HG03159 (cell line): ENCODE measurements around the gene OAT.
"Not testable (repeated sequence)": the region's sequence is repeated elsewhere in the genome, so short reads cannot be mapped to it uniquely, and the experiment has no call there.

ENCODE experiments used
- ATAC-seq: cut with Tn5 transposase; IDR thresholded peaks from one replicate; pipeline ENCODE4 v1.9.1; 2021; ENCODE audit warnings: mild to moderate bottlenecking, moderate library complexity; ENCODE audit not compliant: unreplicated experiment

OAT gene

DNA sequence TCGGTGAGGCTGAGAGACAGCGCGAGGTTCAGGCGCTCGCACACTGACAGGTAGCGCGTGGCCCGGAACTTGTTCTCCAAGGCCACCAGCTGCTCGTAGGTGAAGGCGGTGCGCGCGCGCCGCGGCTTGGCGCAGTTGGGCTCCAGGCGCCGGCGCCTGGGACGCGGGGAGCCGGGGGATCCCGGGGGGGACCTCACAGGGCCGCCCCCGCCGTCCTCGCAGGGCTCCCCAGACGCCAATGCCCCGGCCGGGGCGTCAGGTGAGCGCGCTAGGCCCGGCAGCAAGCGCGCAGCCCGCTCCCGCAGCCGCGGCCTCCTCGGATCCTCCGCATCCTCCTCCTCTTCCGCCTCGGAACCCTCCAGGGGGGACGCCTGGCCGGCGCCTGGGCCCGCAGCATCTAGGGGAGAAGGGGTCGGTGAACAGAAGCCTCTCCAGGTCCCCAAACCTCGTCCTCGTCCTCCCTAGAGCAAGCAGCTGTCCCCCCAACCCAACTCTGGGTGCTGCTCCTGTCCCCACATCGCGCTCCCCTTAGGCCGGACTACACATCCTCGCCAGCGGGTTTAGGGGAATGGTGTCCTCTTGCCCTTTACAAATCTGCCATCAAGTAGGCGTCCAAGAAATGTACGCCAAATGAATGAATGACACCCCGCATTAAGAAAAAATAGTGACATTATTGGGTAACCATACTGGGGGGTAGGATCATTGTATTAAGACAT, 29.2 kb upstream of the OAT start:
- no peak for ATAC-seq

DNA sequence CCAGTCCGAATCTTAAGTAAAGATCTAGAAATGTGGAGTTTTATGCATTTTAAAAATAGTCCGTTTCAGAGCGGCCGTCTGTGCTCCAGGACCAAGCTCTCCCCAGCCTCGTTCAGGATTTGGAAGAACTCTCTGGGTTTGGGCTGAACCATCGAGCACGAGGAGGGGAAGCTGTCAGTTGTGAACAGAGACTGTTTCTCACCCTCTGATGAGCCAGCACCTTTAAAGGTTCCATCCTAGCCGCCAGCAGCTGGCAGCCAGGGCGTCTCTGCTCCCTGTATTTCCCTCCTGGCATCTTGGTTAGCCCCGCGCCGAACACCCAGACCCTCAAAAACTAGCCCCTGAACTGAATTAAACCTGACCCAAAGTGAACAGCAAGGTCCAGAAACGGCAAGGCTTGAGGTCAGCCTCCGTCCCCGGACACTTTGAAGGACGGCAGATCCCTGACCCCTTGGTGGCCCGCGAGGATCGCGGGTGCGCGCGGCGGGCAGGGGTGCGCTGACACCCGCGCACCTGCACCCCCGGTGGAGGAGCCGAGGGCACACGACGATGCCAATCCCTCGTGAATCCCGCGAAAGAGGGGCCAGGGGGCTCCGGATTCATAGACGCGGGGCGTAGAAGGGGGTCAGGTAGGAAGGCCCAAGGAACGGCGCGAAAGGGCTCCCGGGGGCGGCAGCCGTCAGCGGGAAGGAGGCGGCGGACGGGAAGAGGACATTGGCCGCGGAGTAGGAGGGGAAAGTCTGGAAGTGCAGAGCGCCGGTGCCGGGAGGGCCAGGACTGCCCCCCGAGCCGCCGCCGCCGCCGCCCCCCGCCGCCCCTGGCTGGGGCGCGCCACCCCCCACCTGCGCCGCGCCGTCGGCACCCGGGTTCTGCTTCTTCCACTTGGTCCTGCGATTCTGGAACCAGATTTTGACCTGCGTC, 28.4 kb upstream of the OAT start:
- ATAC-seq, result no peak

DNA sequence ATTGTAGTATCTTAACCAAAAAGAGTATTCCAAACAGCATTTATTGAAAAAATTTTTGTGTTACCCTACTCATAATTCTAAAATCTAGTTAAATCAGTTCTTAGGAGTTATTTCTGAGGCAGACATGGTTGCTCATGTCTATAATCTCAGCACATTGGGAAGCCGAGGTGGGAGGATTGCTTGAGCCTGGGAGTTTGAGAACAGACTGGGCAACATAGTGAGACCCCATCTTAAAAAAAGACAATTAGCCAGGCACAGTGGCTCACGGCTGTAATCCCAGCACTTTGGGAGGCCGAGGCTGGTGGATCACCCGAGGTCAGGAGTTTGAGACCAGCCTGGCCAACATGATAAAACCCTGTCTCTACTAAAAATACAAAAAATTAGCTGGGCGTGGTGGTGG, 23.0 kb upstream of the OAT start:
- not testable (repeated sequence) for ATAC-seq

DNA sequence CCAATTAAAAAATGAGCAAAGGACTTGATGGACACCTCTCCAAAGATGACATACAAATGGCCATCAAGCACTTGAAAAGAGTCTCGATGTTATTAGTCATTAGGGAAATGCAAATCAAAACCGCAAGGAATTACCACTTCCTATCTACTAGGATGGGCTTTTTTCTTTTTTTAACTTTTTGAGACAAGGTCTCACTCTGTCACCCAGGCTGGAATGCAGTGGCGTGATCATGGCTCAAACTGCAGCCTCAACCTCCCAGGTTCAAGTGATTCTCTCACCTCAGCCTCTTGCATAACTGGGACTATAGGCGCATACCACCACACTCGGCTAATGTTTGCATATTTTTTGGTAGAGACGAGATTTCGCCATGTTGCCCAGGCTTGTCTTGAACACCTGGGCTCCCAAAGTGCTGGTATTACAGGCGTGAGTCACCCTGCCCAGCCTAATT, 17.5 kb upstream of the OAT start:
- ATAC-seq, result no peak

DNA sequence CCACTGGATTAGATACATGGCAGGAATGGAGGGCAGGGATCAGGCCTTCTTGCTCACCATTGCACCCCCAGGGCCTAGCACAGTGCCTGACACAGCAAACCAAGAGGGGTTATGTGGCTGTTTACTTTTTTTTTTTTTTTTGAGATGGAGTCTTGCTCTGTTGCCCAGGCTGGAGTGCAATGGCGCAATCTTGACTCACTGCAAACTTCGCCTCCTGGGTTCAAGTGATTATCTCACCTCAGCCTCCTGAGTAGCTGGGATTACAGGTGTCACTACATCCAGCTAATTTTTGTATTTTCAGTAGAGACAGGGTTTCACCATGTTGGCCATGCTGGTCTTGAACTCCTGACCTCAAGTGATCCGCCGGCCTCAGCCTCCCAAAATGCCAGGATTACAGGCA, 17.0 kb upstream of the OAT start:
- not testable (repeated sequence) for ATAC-seq

DNA sequence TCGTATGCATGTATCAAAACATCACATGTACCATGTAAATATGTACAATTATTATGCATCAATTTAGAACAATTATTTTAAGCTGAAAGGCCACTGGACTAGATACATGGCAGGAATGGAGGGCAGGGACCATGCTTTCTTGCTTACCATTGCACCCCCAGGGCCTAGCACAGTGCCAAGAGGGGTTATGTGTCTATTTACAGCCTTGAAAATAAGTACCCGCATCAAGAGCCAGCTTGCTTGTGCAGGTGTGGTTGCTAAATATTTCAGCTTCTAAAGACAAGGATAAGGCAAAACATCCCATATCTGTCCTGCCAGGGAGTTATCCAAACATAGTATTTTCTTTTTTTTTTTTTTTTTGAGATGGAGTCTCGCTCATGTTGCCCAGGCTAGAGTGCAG, 14.7 kb upstream of the OAT start:
- ATAC-seq, result no peak

DNA sequence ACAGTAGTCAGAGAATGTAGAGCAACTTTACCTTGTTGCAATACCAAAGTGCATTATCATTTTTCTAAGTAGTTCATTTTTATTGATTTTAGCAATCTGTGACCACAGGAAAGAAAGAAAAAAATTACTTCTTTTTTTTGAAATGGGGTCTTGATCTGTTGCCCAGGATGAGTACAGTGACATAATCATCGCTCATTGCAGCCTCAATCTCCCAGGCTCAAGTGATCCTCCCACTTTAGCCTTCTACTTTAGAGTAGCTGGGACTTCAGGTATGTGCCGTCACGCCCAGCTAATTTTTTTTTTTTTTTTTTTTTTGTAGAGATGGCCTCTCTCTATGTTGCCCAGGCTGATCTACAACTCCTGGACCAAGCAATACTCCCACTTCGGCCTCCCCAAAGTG, 11.4 kb upstream of the OAT start:
- no peak for ATAC-seq

DNA sequence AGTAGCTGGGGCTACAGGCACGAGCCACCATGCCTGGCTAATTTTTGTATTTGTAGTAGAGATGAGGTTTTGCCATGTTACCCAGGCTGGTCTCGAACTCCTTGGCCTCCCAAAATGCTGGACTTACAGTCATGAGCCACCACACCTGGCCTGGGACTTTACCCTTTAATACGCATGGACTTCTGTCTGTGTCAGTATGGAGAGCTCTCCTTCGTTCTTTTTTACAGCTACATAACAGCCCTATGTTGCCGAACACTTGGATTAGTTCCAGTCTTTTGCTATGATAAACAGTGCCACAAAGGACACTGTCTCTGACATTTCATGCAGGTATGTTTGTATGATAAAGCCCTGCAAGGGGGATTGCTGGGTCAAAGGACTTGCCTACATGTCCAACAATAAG, 10.9 kb upstream of the OAT start:
- no peak for ATAC-seq

DNA sequence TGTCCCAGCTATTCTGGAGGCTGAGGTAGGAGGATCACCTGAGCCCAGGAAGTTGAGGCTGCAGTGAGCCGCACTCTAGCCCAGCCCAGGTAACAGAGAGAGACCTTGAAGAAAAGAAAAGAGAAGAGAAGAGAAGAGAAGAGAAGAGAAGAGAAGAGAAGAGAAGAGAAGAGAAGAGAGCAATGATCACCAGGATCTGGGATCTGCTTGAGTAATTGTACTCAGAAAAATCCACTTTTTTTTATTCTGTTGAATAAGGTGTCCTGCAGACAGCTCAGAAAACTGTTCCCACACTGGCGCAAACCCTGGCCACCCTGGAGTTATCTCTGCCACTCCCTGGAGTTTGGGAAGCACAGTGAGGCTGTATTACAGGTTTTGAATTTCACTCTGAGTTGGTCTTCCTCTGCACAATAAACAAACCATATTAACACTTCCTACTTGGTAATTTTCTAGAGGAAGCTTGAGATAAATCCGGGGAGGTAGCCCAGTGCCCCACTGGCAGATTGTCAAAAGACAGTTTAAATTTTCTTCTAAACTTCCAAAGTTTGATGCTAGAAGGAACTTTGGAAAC, 9.6 kb upstream of the OAT start:
- no peak for ATAC-seq

DNA sequence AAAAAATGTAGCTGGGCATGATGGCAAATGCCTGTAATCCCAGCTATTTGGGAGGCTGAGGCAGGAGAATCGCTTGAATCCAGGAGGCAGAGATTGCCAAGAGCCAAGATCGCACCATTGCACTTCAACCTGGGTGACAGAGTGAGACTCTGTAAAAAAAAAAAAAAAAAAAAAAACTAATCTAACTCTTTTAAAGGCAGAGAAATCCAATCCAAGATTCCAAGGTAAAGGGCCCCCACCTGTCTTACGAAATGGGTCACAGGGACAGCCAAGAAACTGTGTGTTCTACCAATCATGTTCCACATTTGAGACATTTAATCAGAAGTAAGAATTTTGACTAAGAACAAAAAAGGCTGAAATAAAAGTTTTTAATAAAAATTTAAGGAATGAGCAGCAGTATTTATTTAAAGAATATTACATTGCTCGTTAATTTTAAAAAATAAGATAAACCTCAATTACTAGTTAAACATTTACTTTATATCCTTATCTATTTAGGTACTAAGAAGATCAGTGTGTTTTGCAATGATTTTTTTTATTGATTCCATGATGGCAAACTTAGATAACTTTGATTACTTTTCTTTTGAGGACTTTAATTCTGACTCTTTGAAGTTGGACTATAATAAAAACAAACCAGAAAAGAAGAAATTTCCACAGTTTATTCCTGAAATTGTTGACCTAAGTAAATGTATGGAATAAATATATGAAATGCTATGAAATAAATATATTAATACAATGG, 6.7 kb upstream of the OAT start:
- no peak for ATAC-seq

DNA sequence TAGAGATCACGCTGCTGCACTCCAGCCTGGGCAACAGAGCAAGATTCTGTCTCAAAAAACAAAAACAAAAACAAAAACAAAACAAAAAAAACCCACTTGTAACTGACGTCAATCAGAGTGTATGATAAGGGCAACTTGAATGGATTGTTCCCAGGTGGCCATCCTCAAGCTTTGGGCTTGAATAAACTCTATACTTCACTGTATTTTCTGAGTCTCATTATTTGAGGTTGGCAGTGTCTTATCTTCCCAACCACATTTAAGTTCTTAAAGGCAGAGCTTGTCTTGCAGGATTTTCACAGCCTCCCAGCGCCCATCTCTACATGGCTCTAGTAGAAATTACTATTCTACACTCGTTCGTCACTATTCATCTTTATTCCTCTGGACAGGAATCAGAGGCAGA, 5.1 kb upstream of the OAT start:
- ATAC-seq, result no peak

DNA sequence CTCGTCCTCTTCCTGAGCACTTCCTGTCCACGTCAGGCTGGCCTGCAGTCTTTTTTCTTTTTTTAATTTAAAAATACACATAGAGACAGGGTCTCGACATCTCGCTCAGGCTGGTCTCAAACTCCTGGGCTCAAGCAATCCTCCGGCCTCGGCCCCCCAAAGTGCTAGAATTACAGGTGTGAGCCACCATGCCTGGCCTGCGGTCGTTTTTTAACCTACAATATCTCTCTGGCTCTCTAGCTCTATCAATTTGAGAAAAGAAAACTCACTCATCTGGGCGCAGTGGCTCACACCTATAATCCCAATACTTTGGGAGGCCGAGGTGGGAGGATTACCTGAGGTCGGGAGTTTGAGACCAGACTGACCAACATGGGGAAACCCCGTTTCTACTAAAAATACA, 4.0 kb upstream of the OAT start:
- ATAC-seq, result no peak

DNA sequence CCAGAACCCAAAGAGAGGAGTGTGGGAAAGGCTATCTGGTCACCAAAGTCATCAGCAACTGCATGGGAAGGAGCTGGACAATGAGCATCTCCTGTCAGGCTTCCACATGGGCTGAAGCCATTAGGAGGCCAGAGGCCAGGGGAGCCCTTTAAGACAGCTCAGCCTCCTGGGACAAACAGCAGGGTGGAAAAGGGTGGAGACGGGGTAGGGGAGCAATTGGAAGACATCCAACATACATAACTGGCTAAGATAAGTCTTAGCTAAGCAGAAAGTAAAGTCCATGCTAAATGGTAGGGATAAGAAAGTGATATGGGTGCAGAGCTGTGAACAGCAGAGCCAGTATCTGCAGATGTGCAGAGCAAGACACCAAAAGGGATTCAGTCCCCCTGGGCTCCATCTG, 1.5 kb upstream of the OAT start:
- ATAC-seq, result no peak

DNA sequence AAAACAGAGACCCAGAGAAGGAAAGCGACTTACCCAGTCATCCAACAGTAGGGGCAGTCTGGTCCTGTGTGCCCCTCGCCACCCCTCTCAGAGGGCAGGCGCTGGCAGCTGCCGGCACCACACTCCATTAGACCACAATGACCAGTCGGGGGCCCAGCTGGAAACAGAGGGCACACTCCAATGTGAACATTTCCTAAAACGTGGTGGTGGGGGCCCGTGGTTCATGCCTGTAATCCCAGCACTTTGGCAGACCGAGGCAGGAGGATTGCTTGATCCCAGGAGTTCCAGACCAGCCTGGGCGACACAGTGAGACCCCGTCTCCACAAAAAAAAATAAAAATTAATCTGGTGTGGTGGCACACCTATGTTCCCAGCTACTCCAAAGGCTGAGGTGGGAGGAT, 912 bp upstream of the OAT start:
- ATAC-seq, result no peak

DNA sequence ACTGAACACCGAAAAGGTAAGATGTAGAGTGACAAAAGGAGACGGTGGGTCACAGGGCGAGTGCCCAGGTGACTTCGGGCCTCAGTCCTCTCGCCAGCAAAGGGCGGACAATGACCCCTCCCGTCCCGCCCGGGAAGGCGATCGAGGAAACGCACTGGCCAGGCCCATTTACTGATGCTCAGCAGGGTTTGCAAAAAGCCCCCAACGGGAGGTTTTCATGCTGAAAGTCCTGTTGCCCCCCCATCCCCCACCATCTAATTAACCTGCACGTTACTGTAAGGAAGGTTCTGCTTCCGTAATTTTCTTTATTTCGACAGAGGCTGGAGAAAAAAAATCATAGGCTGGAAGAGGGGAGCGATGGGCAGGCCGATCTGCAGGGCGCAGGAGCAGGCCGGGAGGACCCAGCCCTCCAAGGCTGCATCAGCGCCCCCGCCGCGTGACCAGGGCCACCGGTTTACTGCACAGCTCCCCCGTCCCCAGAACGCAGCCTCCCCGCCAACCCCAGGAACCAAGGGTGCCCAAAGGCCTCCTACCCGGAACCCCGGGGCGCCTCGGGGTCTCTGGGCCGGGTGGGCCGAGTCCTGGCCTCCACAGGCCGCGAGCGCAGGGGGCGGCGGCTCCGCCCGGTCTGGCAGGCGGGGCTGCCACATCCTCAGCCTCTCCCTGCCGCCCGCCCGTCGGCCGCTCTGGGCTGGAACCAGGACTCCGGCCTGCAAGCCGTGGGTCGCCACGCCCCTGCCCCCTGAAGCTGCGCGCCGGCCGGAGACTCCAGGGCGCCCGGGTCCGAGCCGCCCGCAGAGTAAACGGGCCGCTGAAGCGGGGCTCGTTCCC, 613 bp downstream of the OAT start:
- ATAC-seq, result peak; percentile 15

DNA sequence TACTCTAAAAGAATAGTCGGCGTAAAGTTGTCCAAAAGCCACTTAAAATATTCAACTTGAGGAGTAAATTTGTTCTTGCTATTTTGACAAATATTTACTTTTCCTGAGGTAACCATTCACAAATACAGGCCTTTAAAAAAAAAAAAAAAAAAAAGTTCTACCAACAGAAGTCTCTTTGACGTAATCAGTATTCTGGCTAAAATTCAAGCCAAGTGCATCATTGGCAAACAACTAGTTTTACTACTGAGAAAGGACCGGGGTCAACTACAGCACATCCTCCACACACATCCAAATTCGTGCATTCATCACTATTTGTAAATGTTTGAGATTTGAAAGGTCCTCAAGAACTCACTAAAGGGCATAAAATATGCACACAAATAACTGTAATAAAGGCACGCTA, 2.0 kb downstream of the OAT start:
- no peak for ATAC-seq

DNA sequence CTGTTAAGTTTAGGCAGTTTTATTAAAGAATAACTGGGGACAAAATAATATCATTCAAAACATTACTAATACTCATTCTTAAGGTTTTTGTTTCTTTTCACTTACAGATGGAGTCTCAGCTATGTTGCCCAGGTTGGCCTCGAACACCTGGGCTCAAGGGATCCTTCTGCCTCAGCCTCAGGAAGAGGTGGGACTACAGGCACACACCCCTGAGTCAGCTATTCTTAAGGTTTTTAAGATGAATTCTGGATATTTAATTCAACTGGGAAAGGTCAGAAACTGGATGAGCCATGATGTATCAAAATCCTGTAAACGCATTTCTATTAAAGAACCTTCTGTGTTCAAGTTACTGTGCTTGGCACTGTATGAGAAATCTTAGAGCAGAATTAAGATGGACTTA, 3.5 kb downstream of the OAT start:
- ATAC-seq, result no peak

DNA sequence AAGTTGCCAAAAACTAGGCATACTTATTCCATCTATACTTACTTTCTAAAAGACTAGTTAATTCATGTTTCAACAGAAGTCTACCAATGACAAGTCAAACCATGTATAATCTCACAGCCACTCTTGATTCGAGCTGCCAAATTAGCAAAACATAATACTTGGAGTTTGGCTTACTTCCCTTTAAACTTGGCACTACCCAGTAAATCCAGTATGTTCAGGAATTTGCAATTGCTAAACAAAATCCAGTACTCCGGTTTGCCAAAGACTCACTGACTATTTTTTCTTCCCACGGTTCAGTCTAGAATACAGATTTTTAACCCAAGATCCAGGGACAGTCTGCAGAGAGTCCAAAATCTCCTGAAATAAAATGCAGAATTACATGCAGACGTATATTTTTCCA, 4.6 kb downstream of the OAT start:
- ATAC-seq, result no peak

DNA sequence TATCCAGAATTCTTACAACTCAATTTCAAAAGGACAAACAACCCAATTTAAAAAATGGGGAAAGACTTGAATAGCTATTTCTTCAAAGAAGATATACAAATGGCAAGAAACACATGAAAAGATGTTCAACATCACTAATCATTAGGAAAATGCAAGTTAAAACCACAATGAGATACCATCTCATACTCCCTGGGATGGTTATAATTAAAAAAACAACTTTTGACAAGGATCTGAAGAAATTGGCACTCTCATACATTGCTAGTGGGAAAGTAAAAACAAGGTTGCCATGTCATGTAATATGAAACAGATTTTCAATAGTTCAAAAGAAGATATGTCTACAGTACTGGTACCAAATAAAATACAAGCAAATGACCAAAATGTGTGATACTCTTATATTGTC, 9.0 kb downstream of the OAT start:
- ATAC-seq, result no peak

DNA sequence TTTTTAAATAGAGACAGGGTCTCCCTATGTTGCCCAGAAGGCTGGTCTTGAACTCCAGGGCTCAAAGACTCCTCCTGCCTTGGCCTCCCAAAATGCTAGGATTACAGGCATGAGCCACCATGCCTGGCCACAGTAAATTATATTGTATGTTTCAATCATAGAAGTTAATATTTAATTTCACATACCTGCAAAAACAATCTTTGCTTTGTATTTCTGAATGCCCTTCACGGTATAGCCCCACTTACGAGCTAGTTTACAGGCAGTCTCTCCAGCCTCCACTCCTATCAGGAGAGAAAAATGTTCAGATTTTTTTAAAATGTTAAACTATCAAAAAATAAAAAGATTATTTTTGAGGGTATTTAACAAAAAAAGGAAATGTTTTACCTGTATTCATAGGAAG, 10.4 kb downstream of the OAT start:
- no peak for ATAC-seq
